T-helper 2 cell treated with Interferon-gamma antibody and Interleukin-4, amounts not matched to agents 5 μg/mL and 100 μg/mL, for 36 hours (primary cell): ENCODE measurements around the gene TMEM163.
"Not testable (repeated sequence)": the region's sequence is repeated elsewhere in the genome, so short reads cannot be mapped to it uniquely, and the experiment has no call there.

ENCODE experiments used
- DNase-seq: peaks from one replicate; pipeline ENCODE4 v3.0.0; 2021; ENCODE audit warnings: low spot score
- H3K27ac Mint-ChIP-seq: one replicate; pipeline ENCODE4 v1.8.0; 2021; ENCODE audit warnings: mild to moderate bottlenecking, mixed read lengths
- H3K27me3 Mint-ChIP-seq: one replicate; pipeline ENCODE4 v1.8.0; 2021; ENCODE audit warnings: low read depth, mixed read lengths
- H3K36me3 Mint-ChIP-seq: one replicate; pipeline ENCODE4 v1.8.0; 2021; ENCODE audit warnings: low read depth, mixed read lengths
- H3K4me1 Mint-ChIP-seq: one replicate; pipeline ENCODE4 v1.8.0; 2021; ENCODE audit warnings: low read depth, mixed read lengths
- H3K4me3 Mint-ChIP-seq: one replicate; pipeline ENCODE4 v1.8.0; 2022; ENCODE audit warnings: mild to moderate bottlenecking, moderate library complexity, mixed read lengths
- H3K9me3 Mint-ChIP-seq: one replicate; pipeline ENCODE4 v1.8.0; 2021; ENCODE audit warnings: mixed read lengths

TMEM163 gene

DNA sequence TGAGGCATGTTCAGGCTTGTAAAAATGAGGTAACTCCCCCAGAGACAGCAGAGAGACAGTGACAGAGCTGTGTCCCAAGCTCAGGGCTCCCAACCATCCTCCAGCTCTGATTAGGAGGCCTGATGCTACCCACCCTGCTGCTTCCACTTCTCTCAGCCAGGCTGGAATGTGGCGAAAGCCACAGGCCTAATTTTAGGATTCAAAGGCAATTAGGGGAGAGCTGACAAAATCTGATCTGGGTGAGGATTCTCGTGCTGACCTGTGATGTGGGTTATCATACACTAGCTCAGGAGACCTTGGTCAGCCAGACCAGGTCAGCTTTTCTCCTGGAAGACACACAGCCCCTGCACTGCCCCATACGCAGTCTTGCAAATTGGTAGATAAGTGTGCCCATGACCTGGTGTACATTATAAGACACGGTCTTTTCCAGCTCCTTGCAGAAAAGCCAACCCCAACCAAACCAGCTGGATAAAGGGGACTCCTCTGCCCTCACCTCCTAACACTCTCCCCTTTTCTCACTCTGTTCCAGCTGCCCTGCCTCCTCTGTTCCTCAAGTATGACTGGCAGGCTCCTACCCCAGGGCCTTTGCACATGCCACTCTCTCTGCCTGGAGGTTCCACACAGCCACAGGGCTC lies 239.0 kb downstream of the TMEM163 start:
- no peaks in the 10 kb centered on the region for H3K4me1 Mint-ChIP-seq
- no peak overlapping the region for H3K27ac Mint-ChIP-seq
- no peaks in the 10 kb centered on the region for H3K36me3 Mint-ChIP-seq
- no peak overlapping the region for H3K4me3 Mint-ChIP-seq
- H3K9me3 Mint-ChIP-seq, result no peaks in the 10 kb centered on the region
- peaks cover 8% of the 10 kb centered on the region for H3K27me3 Mint-ChIP-seq
- no peak for DNase-seq

GRCh38 chr2:134476982-134477381 lies 241.8 kb downstream of the TMEM163 start:
- H3K4me3 Mint-ChIP-seq, H3K4me1 Mint-ChIP-seq, H3K27ac Mint-ChIP-seq, H3K27me3 Mint-ChIP-seq, H3K36me3 Mint-ChIP-seq, DNase-seq, H3K9me3 Mint-ChIP-seq: not testable (repeated sequence)

- no peaks in the 10 kb centered on the region for H3K36me3 Mint-ChIP-seq
- no peaks in the 10 kb centered on the region for H3K4me1 Mint-ChIP-seq
- H3K4me3 Mint-ChIP-seq, result no peak overlapping the region
- DNase-seq, result no peak
- peaks cover 6% of the 10 kb centered on the region for H3K27me3 Mint-ChIP-seq
- H3K27ac Mint-ChIP-seq, result no peak overlapping the region
- peaks cover 10% of the 10 kb centered on the region for H3K9me3 Mint-ChIP-seq
These were observed 248.1 kb downstream of the TMEM163 start for GRCh38 chr2:134470561-134471168.

- H3K27ac Mint-ChIP-seq, result no peak overlapping the region
- H3K4me1 Mint-ChIP-seq, result no peaks in the 10 kb centered on the region
- H3K36me3 Mint-ChIP-seq, result no peaks in the 10 kb centered on the region
- H3K9me3 Mint-ChIP-seq, result peaks cover 10% of the 10 kb centered on the region
- DNase-seq, result no peak
- no peak overlapping the region for H3K4me3 Mint-ChIP-seq
- H3K27me3 Mint-ChIP-seq, result peaks cover 6% of the 10 kb centered on the region
These were observed 249.2 kb downstream of the TMEM163 start for GRCh38 chr2:134469516-134470115.

GRCh38 chr2:134468776-134469175 lies 250.0 kb downstream of the TMEM163 start:
- Mint-ChIP-seq H3K4me3 (no peak overlapping the region), H3K36me3 (no peaks in the 10 kb centered on the region), H3K9me3 (peaks cover 10% of the 10 kb centered on the region), H3K27ac (no peak overlapping the region), H3K4me1 (no peaks in the 10 kb centered on the region), H3K27me3 (peaks cover 3% of the 10 kb centered on the region)
- no peak for DNase-seq

GRCh38 chr2:134468164-134468563 lies 250.6 kb downstream of the TMEM163 start:
- no peak for DNase-seq
- no peaks in the 10 kb centered on the region for H3K36me3 Mint-ChIP-seq
- no peak overlapping the region for H3K27ac Mint-ChIP-seq
- no peak overlapping the region for H3K4me3 Mint-ChIP-seq
- H3K9me3 Mint-ChIP-seq, result peaks cover 4% of the 10 kb centered on the region
- no peaks in the 10 kb centered on the region for H3K4me1 Mint-ChIP-seq
- peaks cover 2% of the 10 kb centered on the region for H3K27me3 Mint-ChIP-seq

DNA sequence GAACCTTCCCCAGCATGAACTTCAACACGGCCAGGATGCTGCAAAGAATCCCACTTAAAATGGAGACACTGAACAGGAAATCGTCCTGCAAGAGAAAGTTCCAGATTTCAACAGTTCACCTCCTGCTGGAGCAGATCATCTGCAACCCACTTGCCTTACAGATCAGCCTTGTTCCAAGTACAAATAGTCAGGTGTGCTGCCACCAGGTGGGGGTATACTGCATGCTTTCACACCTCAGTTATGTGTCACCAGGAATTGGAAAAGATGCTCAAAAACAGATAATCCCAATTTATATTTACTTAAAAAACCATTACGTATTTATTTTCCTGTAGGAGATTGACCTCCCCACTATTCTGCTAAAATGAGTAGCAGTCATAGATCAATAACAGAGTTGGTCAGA lies 252.7 kb downstream of the TMEM163 start:
- no peak overlapping the region for H3K27ac Mint-ChIP-seq
- no peaks in the 10 kb centered on the region for H3K4me1 Mint-ChIP-seq
- H3K4me3 Mint-ChIP-seq, result no peak overlapping the region
- no peaks in the 10 kb centered on the region for H3K27me3 Mint-ChIP-seq
- H3K9me3 Mint-ChIP-seq, result no peaks in the 10 kb centered on the region
- H3K36me3 Mint-ChIP-seq, result no peaks in the 10 kb centered on the region
- no peak for DNase-seq

DNA sequence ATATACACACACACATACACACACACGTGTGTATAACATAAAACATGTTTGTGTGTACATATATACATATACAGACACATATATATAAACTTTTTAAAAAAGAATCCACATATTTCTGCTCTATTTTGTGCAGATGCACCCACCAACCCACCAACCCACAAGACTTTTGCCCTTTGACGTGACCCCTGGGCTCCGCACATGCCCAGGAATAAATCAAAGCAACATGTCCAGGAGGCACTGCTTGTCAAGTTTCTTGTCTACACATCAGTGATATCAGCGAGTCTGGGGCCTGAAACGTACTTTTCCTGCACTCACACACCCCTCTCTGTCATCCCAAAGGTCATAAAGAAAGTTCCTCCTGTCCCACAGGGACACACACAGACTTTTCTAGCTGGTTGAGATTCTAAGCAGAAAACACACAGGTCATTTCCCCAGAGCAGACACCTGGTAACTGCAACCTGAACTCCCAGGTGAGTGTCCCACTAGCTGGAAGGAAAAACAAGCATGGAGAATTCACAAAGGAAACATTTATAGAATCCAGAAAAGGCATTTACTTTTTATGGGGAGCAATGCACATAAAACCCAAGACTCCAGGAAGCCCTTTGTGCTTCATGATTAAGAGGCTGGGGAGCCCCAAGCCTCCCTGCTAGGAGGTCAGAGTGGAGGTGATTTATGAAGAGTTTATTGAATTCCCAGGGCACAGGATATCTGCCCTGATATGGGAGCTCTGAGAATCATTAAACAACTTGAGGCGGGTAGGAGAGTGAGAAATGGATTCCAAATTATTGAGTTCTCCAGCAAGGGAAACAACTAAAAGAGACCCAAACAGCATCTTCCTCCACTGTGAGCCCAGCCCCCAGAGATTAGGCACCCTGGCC lies 253.3 kb downstream of the TMEM163 start:
- Mint-ChIP-seq H3K4me1 (no peaks in the 10 kb centered on the region), H3K9me3 (no peaks in the 10 kb centered on the region), H3K27me3 (no peaks in the 10 kb centered on the region), H3K36me3 (no peaks in the 10 kb centered on the region), H3K27ac (no peak overlapping the region), H3K4me3 (no peak overlapping the region)
- DNase-seq, result no peak

- DNase-seq, result no peak
- Mint-ChIP-seq H3K4me1 (no peaks in the 10 kb centered on the region), H3K36me3 (no peaks in the 10 kb centered on the region), H3K9me3 (no peaks in the 10 kb centered on the region), H3K27me3 (no peaks in the 10 kb centered on the region), H3K4me3 (no peak overlapping the region), H3K27ac (no peak overlapping the region)
These were observed 255.1 kb downstream of the TMEM163 start for GRCh38 chr2:134463699-134464022.

GRCh38 chr2:134462791-134463698 lies 255.8 kb downstream of the TMEM163 start:
- Mint-ChIP-seq H3K4me3 (no peak overlapping the region), H3K27ac (no peak overlapping the region), H3K4me1 (no peaks in the 10 kb centered on the region), H3K36me3 (no peaks in the 10 kb centered on the region), H3K9me3 (no peaks in the 10 kb centered on the region), H3K27me3 (no peaks in the 10 kb centered on the region)
- DNase-seq, result no peak

GRCh38 chr2:134462275-134462674 lies 256.5 kb downstream of the TMEM163 start:
- H3K27me3 Mint-ChIP-seq, result no peaks in the 10 kb centered on the region
- H3K27ac Mint-ChIP-seq, result no peak overlapping the region
- no peaks in the 10 kb centered on the region for H3K4me1 Mint-ChIP-seq
- no peak overlapping the region for H3K4me3 Mint-ChIP-seq
- H3K36me3 Mint-ChIP-seq, result no peaks in the 10 kb centered on the region
- DNase-seq, result no peak
- no peaks in the 10 kb centered on the region for H3K9me3 Mint-ChIP-seq

- H3K36me3 Mint-ChIP-seq, result no peaks in the 10 kb centered on the region
- DNase-seq, result no peak
- H3K4me3 Mint-ChIP-seq, result no peak overlapping the region
- no peak overlapping the region for H3K27ac Mint-ChIP-seq
- no peaks in the 10 kb centered on the region for H3K4me1 Mint-ChIP-seq
- H3K9me3 Mint-ChIP-seq, result no peaks in the 10 kb centered on the region
- H3K27me3 Mint-ChIP-seq, result no peaks in the 10 kb centered on the region
These were observed 257.3 kb downstream of the TMEM163 start for GRCh38 chr2:134461511-134461910.

GRCh38 chr2:134460583-134460998 lies 258.2 kb downstream of the TMEM163 start:
- no peak for DNase-seq
- H3K27me3 Mint-ChIP-seq, result no peaks in the 10 kb centered on the region
- H3K27ac Mint-ChIP-seq, result no peak overlapping the region

More at GRCh38 chr2:134460583-134460998, 258.2 kb downstream of the TMEM163 start:
- no peak overlapping the region for H3K4me3 Mint-ChIP-seq
- no peaks in the 10 kb centered on the region for H3K9me3 Mint-ChIP-seq
- no peaks in the 10 kb centered on the region for H3K4me1 Mint-ChIP-seq
- no peaks in the 10 kb centered on the region for H3K36me3 Mint-ChIP-seq
